K562 (cell line): ENCODE results near the gene ITPR1. TPM values are rescaled to one million over a fixed set of nuclear protein-coding genes. Genes with fewer than 3 reads are reported as not detected.

Experiments
- ATAC-seq: fragments of 200-7000 bp; cut with Tn5 transposase; 3 replicates; pipeline ENCODE4 v1.9.1; 2020; ENCODE audit warnings: moderate library complexity
- BruUV-seq: library from RNA; stranded (reverse); fragments of 400-500 nt; replicated peaks from 2 replicates; lab custom pipeline; 2021; lab: Mats Ljungman, UMichigan
- CTCF ChIA-PET: fragments of 300-600 bp; formaldehyde crosslinking; extraction: SDS; loops from one replicate; lab custom pipeline; 2021; ENCODE audit warnings: low intra/inter-chr PET ratio; lab: Yijun Ruan, JAX
- POLR2A ChIA-PET: fragments of 300-600, 350-650 bp; sonication (Branson Sonifier 250); formaldehyde crosslinking; extraction: SDS; loops from one replicate; lab custom pipeline; 2021; ENCODE audit warnings: antibody characterized with exemption, inconsistent platforms; lab: Yijun Ruan, JAX
- DNase-seq, 4 experiments: peaks; one replicate each; pipeline versions ENCODE4 v3.0.0 to v3.0.0-alpha.2; 2011 to 2018; ENCODE audit warnings: low spot score in 3 of 4, mixed read lengths in 3 of 4; ENCODE audit errors: extremely low read depth in 1 of 4
- FAIRE-seq: peaks from 2 replicates; lab custom pipeline; 2011; peaks lifted over from hg19 to GRCh38; lab: Jason Lieb, UNC
- H2AFZ ChIP-seq: 2 replicates; pipeline ENCODE4 v1.6.0; 2011; ENCODE audit warnings: low read depth, low read length, control low read depth, inconsistent platforms
- H3K27ac ChIP-seq: fragments of 200-600 bp; 3 replicates; pipeline ENCODE4 v1.8.0; 2011; ENCODE audit warnings: low read depth, mild to moderate bottlenecking, control low read depth, inconsistent platforms, low read length, moderate library complexity, mixed read lengths; ENCODE audit errors: extremely low read depth
- H3K27me3 ChIP-seq, 2 experiments: fragments of 300-600 bp in 1 of 2; 2 replicates in 1 of 2; 3 replicates in 1 of 2; pipeline versions ENCODE4 v1.6.0 to v1.8.0; 2011; ENCODE audit warnings: inconsistent platforms in 2 of 2, low read length in 2 of 2, mild to moderate bottlenecking in 1 of 2, mixed read lengths in 1 of 2, moderate library complexity in 1 of 2; ENCODE audit not compliant: control insufficient read depth in 2 of 2, insufficient read depth in 2 of 2
- H3K36me3 ChIP-seq: fragments of 300-600 bp; 3 replicates; pipeline ENCODE4 v1.8.0; 2011; ENCODE audit warnings: mild to moderate bottlenecking, low read length, inconsistent platforms; ENCODE audit not compliant: control insufficient read depth, insufficient read depth
- H3K4me1 ChIP-seq, 2 experiments: fragments of 200-600 bp in 1 of 2; replicated peaks in 1 of 2; 2 replicates in 1 of 2; 3 replicates in 1 of 2; pipeline versions ENCODE4 v1.5.1 to v1.8.0; 2011; ENCODE audit warnings: inconsistent platforms in 2 of 2, low read length in 2 of 2, mild to moderate bottlenecking in 1 of 2, mixed read lengths in 1 of 2, moderate library complexity in 1 of 2; ENCODE audit not compliant: control insufficient read depth in 2 of 2, insufficient read depth in 2 of 2
- H3K4me2 ChIP-seq: 2 replicates; pipeline ENCODE4 v1.6.1; 2011; ENCODE audit warnings: low read length, control low read depth, inconsistent platforms, mixed read lengths; ENCODE audit not compliant: insufficient read depth
- H3K4me3 ChIP-seq: fragments of 200-600 bp; sonication (generic), shearing (Covaris generic); 2 replicates; pipeline ENCODE4 v1.5.1; 2016; ENCODE audit warnings: control low read depth, inconsistent platforms
- H3K79me2 ChIP-seq: fragments of 200-600 bp; 3 replicates; pipeline ENCODE4 v1.8.0; 2011; ENCODE audit warnings: low read length, inconsistent platforms; ENCODE audit not compliant: control insufficient read depth, insufficient read depth
- H3K9ac ChIP-seq, 2 experiments: 2 replicates each; pipeline versions ENCODE4 v1.6.0 to v1.6.1; 2011; ENCODE audit warnings: low read depth in 2 of 2, low read length in 2 of 2, control low read depth in 1 of 2, inconsistent platforms in 1 of 2, mild to moderate bottlenecking in 1 of 2, mixed read lengths in 1 of 2; ENCODE audit not compliant: insufficient read depth in 1 of 2
- H3K9me1 ChIP-seq: one replicate; pipeline ENCODE4 v1.6.0; 2011; ENCODE audit warnings: inconsistent platforms, mild to moderate bottlenecking, low read length, moderate library complexity; ENCODE audit not compliant: control insufficient read depth, insufficient read depth
- H3K9me3 ChIP-seq: replicated peaks from 2 replicates; pipeline ENCODE4 v1.5.1; 2011; ENCODE audit warnings: low read depth, low read length, inconsistent platforms; ENCODE audit not compliant: control insufficient read depth, insufficient read depth
- H4K20me1 ChIP-seq: replicated peaks from 2 replicates; pipeline ENCODE4 v1.6.1; 2011; ENCODE audit warnings: low read length, inconsistent platforms, mixed read lengths; ENCODE audit not compliant: control insufficient read depth, insufficient read depth
- BACH1 ChIP-seq: fragments of 200-800 bp; sonication (Bioruptor generic); IDR thresholded peaks from 2 replicates; pipeline ENCODE4 v1.6.1; 2016; ENCODE audit warnings: missing genetic modification characterization, missing compliant biosample characterization
- CGGBP1 ChIP-seq: fragments of 250-450 bp; sonication (Bioruptor Pico); IDR thresholded peaks from 2 replicates; pipeline ENCODE4 v1.9.0; 2021; ENCODE audit warnings: mild to moderate bottlenecking
- CREM ChIP-seq: IDR thresholded peaks from 2 replicates; pipeline ENCODE4 v1.6.1; 2014; ENCODE audit warnings: antibody characterized with exemption, low read depth
- FOXJ2 ChIP-seq: fragments of 200-800 bp; sonication (Bioruptor generic); IDR thresholded peaks from 2 replicates; pipeline ENCODE4 v1.6.1; 2016; ENCODE audit warnings: missing genetic modification characterization, missing compliant biosample characterization
- GATA2 ChIP-seq: sonication (generic); formaldehyde crosslinking; IDR thresholded peaks from 2 replicates; pipeline ENCODE4 v1.4.0; 2020; ENCODE audit warnings: mild to moderate bottlenecking, missing genetic modification reagents
- PBX2 ChIP-seq, 2 experiments: IDR thresholded peaks in 1 of 2; conservative IDR thresholded peaks in 1 of 2; 2 replicates each; pipeline ENCODE4 v1.6.1; 2016; ENCODE audit warnings: low read depth in 2 of 2, mild to moderate bottlenecking in 1 of 2, missing compliant biosample characterization in 1 of 2, missing genetic modification characterization in 1 of 2, moderate library complexity in 1 of 2
- RCOR1 ChIP-seq, 2 experiments: IDR thresholded peaks; 2 replicates each; pipeline ENCODE4 v1.6.1; 2012; ENCODE audit warnings: low read depth in 2 of 2, low read length in 2 of 2, borderline replicate concordance in 1 of 2, improper control_type of control experiment in 1 of 2
- RFX7 ChIP-seq: fragments of 250-450 bp; sonication (Bioruptor Pico); IDR thresholded peaks from 2 replicates; pipeline ENCODE4 v1.5.1; 2021; ENCODE audit warnings: mild to moderate bottlenecking
- ZNF224 ChIP-seq: sonication (generic); formaldehyde crosslinking; IDR thresholded peaks from 2 replicates; pipeline ENCODE4 v1.8.0; 2022; ENCODE audit warnings: mild to moderate bottlenecking, missing genetic modification reagents
- WGBS: fragments of 100-300 bp; shearing (Covaris generic); methylation state at CpG from one replicate; pipeline ENCODE4 v1.1.6; 2016; ENCODE audit warnings: low coverage, mixed read lengths; ENCODE audit not compliant: insufficient coverage; ENCODE audit errors: missing lambda C conversion rate; 5-methylcytosine and 5-hydroxymethylcytosine counted together
- in situ Hi-C: fragments of 300-500 bp; cut with MboI; formaldehyde crosslinking; loops from 4 replicates; pipeline ENCODE4 v1.15.0; 2018; ENCODE audit warnings: inconsistent platforms, mixed read lengths
- intact Hi-C: fragments of 100-400 bp; cut with micrococcal nuclease; formaldehyde crosslinking; loops from 2 replicates; pipeline ENCODE4 v1.14.2; 2022
- polyA plus RNA-seq, 8 experiments: library from polyadenylated mRNA; depleted of rRNA in 4 of 8; stranded (reverse) in 5 of 8; unstranded in 3 of 8; fragments of >200 nt; fragmentation: Nextera tagmentation in 2 of 8; fragmentation: Illumina TruSeq in 1 of 8; extraction: Ambion mirVana in 2 of 8; extraction: Trizol in 1 of 8; gene quantifications; 2 replicates each; pipeline versions ENCODE4 v1.2.1 to v1.2.3, GENCODE V29; 2011 to 2014; ENCODE audit warnings: inconsistent platforms in 1 of 8, missing spikeins in 1 of 8
- total RNA-seq, 7 experiments: library from RNA; depleted of rRNA in 6 of 7; stranded (reverse); fragments of >200 nt in 6 of 7; fragmentation: Illumina TruSeq in 2 of 7; extraction: Trizol in 2 of 7; gene quantifications; 2 replicates each; pipeline versions ENCODE4 v1.2.1 to v1.2.3, GENCODE V29; 2011 to 2021; ENCODE audit warnings: low replicate concordance in 1 of 7

The ITPR1 gene
- total and polyA plus RNA-seq, 9 of the 15 experiments (the other 6 are each of a cell fraction or from before 2014, with no cell fraction given): 22.4 to 40.0 (median 27.4) TPM

GRCh38 chr3:4821975-4822374 lies 328.8 kb downstream of the ITPR1 start (continued):
- no peak for TF ChIP-seq RFX7 (CRISPR knock-in tag)

GRCh38 chr3:4822568-4822967 lies 329.4 kb downstream of the ITPR1 start:
- Histone ChIP-seq H3K4me2 (no peak overlapping the region), H3K9me1 (peaks cover 9% of the 10 kb centered on the region), H3K79me2 (peaks cover 69% of the 10 kb centered on the region), H3K9me3 (no peaks in the 10 kb centered on the region), H4K20me1 (no peaks in the 10 kb centered on the region), H3K4me3 (no peak overlapping the region), H3K27ac (peak overlapping the region; percentile 9; the same call in 1 of the 3 replicates), H3K27me3 (no peaks in the 10 kb centered on the region), H2AFZ (no peak overlapping the region), H3K9ac (no peak overlapping the region), H3K36me3 (peaks cover 94% of the 10 kb centered on the region), H3K4me1 (peaks cover 40 to 91% of the 10 kb centered on the region in 2 experiments)
- 46% methylated on average over 6 of the region's 6 CpGs for WGBS
- BruUV-seq: no TSS peak
- intact Hi-C loops: no loop called here
- no peak for FAIRE-seq
- ChIA-PET POLR2A (interaction anchor here (0.7 to 0.9 kb wide), 3 partner anchors 153 to 285 kb away, joined by 3 to 5 read pairs (median 3); no protein-coding TSS in a partner anchor), CTCF (no interaction called here)
- DNase-seq: peak in 1 of 4 experiments; percentile 53
- in situ Hi-C loops: no loop called here
- ATAC-seq: no peak
- 0 out of 2 replicates have a peak, but pooled peaks have one; percentile 9 for TF ChIP-seq CREM
- TF ChIP-seq RCOR1 (IDR thresholded peaks at IDR 0.05; ENCODE audit: borderline replicate concordance in 1 of 2, low read depth in 2 of 2, low read length in 2 of 2): 0 out of 4 replicates have a peak, but pooled peaks of 1 of the 2 experiments have one; percentile 17
- peak; percentile 21; the same call in 1 of the 2 replicates for TF ChIP-seq BACH1 (tag)
- TF ChIP-seq PBX2 (CRISPR knock-in tag; IDR thresholded peaks at IDR 0.05; ENCODE audit: low read depth): no peak
- TF ChIP-seq PBX2 (tag; conservative IDR thresholded peaks at IDR 0.05; ENCODE audit: low read depth): peak; percentile 45; the same call in 1 of the 2 replicates
- no peak for TF ChIP-seq ZNF224 (CRISPR knock-in tag)
- TF ChIP-seq CGGBP1: no peak
- peak; percentile 45; the same call in 1 of the 2 replicates for TF ChIP-seq GATA2 (CRISPR knock-in tag)
- TF ChIP-seq FOXJ2 (tag): 0 out of 2 replicates have a peak, but pooled peaks have one; percentile 41
